GM10248 (cell line): Measurements from ENCODE around the gene FAM20A.

Experiments used
- CTCF ChIA-PET: fragments of 300-600 bp; sonication (Branson Sonifier 250); formaldehyde crosslinking; extraction: SDS; loops from one replicate; lab custom pipeline; 2021; ENCODE audit warnings: antibody characterized with exemption; lab: Yijun Ruan, JAX
- POLR2A ChIA-PET: fragments of 350-650 bp; sonication (Branson Sonifier 250); formaldehyde crosslinking; extraction: SDS; loops from one replicate; lab custom pipeline; 2020; ENCODE audit warnings: antibody characterized with exemption; lab: Yijun Ruan, JAX
- DNase-seq: peaks from one replicate; pipeline ENCODE4 v3.0.0; 2012; ENCODE audit errors: extremely low spot score
- TF ChIP-seq, protein P1 (sequence below): IDR thresholded peaks from 2 replicates; pipeline ENCODE4 v1.5.1; 2012; ENCODE audit warnings: mild to moderate bottlenecking, low read depth; ENCODE audit errors: extremely low read depth, missing control alignments, control extremely low read depth

FAM20A gene

DNA sequence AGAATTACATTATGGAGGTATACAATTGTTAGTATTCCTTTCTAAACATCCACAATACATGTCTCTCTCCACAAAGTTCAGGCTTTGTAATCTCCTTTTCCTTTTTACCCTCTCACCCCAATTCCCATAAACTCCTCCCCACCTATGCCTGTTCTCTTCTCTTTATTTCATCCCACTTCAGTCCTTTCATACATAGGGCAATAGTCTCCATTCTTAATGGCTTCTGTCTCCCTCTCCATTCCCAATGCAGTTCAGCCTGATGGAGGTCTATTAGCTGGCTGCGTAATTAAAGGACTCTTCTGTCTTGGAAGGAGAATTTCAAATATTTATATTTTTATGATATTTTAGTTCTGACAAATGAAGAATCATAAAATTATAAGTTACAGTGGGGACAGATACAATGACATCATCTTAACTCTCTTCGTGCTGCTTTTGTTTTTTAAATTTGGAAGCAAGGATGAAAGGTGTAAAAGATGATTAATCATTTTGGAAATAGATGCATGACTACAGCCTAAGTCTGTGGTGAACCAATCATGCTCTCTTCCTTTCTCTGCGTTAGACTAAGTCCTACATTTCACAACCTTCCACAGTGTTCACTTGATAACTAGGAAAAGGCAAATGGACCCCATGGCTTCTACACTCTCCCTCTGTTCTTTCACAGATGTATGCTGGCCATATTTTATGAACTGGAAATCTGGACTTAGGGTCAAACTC is 11.2 kb upstream of the FAM20A start:
- no peak for DNase-seq
- ChIA-PET CTCF (interaction anchor here (1.4 to 2.5 kb wide), 3 partner anchors 10 to 16 kb away, joined by 4 to 15 read pairs (median 7); no protein-coding TSS in a partner anchor), POLR2A (no interaction called here)
- TF ChIP-seq, protein P1, sequence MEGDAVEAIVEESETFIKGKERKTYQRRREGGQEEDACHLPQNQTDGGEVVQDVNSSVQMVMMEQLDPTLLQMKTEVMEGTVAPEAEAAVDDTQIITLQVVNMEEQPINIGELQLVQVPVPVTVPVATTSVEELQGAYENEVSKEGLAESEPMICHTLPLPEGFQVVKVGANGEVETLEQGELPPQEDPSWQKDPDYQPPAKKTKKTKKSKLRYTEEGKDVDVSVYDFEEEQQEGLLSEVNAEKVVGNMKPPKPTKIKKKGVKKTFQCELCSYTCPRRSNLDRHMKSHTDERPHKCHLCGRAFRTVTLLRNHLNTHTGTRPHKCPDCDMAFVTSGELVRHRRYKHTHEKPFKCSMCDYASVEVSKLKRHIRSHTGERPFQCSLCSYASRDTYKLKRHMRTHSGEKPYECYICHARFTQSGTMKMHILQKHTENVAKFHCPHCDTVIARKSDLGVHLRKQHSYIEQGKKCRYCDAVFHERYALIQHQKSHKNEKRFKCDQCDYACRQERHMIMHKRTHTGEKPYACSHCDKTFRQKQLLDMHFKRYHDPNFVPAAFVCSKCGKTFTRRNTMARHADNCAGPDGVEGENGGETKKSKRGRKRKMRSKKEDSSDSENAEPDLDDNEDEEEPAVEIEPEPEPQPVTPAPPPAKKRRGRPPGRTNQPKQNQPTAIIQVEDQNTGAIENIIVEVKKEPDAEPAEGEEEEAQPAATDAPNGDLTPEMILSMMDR: no peak

DNA sequence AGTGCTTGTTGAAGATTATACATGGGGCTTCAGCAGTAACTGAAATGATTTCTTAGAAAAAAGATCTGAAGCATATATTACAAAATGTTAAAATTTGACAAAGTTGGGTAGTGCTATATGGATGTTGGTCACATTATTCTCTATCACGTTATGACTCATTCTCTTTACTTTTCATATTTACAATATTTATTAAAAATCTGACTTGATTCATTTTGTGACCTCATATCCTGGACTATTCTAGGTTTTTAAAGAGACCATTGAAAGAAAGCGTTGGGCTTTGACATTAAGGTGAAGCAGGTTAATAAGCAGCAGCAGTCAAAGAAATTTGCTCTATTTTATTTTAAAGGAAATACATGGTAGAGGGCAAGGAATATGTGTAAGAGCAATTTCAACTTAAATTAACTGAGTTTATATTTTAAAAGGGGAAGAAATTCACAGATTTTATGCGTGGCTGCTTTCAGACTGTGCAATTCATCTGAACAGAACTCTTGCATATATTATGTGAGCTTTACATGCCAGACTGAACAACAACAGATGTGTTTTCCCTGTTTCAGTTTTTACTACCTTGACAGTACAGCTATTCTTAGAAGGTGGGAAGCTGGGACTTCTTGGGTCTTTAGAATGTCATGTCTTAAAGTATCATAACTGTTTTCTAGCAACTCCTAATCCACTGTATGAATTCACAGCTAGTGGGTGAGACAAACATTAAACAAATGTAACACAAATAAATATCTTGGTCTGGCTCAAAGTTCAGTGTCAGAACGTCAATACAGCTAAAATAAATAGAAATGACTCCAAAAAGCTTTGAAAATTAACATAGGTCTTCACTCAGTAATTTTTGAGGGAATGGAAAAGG is 10.4 kb upstream of the FAM20A start:
- CTCF ChIA-PET: no interaction called here
- no peak for DNase-seq
- TF ChIP-seq, protein P1: no peak
- POLR2A ChIA-PET: no interaction called here

DNA sequence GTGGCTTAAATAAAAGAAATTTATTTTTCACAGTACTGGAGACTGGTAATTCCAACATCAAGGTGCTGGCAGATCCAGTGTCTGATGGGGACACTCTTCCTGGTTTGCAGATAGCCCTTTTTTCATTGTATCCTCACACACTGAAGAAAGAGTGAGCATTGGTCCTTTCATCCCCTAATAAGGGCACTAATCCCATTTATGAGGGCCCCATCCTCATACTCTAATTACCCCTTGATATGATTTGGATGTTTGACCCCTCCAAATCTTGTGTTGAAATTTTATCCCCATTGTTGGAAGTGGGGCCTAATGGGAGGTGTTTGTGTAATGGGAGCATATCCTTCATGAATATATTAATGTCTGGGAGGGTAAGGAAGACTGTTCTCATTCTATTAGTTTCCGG is 9.4 kb upstream of the FAM20A start:
- TF ChIP-seq, protein P1: no peak
- DNase-seq: no peak
- POLR2A ChIA-PET: no interaction called here
- CTCF ChIA-PET: no interaction called here

DNA sequence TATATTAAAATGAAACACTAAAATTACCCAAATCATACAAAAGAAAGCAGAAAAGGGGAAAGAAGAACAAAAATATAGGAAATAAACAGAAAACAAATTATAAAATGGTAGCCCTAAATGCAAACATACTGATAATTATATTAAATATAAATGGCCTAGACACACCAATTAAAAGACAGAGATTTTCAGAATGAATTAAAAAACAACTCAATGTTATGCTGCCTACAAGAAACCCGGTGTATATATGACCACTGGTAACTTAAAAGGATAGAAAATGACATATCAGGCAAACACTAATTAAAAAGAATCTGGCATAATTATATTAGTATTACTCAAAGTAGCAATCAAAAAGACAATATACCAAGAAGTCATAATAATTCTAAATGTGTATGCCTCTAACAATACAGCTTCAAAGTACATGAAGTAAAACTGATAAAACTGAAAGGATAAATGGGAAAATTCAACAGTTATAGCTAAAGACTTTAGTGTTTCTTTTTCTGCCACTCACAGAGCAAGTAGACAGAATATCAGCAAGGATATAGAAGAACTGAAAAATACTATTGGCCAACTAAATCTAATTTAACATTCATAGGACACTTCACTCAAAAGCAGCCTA is 7.5 kb upstream of the FAM20A start:
- ChIA-PET POLR2A (no interaction called here), CTCF (no interaction called here)
- TF ChIP-seq, protein P1: no peak
- DNase-seq: no peak

DNA sequence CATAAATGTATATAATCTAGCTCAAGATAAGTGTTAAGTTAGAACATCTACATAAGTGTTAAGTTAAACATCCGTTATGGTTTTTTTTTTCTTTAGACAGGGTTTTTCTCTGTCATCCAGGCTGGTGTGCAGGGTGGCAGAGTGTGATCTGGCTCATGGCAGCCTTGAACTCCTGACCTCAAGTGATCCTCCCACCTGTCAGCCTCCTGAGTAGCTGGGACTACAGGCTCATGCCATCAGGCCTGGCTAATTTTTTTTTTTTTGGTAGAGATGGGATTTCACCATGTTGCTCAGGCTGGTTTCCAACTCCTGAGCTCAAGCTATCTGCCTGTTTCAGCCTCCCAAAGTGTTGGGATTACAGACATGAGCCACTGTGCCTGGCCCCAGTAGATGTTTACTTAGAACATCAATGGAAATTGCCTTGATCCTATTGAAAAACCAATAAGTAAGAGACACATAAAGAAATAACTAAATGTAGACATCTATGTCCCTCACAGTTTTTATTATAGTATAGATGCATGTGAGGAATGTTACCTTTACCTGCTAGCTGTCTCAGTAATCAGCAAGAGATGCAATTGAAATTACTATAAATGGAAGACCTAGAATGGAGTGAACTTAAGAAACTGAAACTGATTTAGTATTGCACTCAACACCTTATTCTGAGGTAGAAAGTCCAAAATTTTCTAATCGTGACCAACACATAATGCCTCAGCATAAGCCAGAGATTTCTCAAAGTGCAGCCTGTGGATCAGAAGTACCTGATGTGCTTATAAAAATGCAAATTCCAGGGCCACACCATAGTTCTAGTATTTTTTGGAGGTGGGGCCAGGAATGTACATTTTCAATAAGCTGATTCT is 5.5 kb upstream of the FAM20A start:
- POLR2A ChIA-PET: no interaction called here
- CTCF ChIA-PET: interaction anchor here (1.4 kb wide), 1 partner anchor 10 kb away, joined by 5 read pairs; no protein-coding TSS in a partner anchor
- no peak for DNase-seq
- TF ChIP-seq, protein P1: no peak

DNA sequence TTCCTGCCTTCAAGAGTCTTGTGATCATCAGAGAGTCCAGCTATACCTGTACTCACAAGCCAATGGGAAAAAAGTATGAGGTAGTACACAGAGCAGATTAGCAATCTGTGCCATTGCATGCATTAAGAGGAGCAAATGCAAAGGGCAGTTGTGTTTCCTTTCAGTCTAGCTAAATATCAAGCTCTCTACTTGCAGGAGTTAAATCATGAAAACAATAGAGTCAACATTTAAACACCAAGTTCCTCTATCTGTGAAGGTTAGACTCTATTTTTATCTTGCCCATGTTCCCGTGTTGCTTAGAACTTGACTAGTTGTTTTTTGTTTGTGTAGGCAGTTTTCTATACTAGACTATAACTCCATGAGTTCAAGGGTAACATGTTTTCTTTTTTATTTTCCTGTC is 4.7 kb upstream of the FAM20A start:
- DNase-seq: no peak
- ChIA-PET POLR2A (no interaction called here), CTCF (interaction anchor here (1.4 kb wide), 1 partner anchor 11 kb away, joined by 5 read pairs; no protein-coding TSS in a partner anchor)
- TF ChIP-seq, protein P1: no peak
